H1 (cell line): ENCODE data around the gene OTOP3.

ENCODE experiments used
- CEBPB ChIP-seq: IDR thresholded peaks from 2 replicates; pipeline ENCODE4 v1.6.1; 2012; ENCODE audit warnings: low read depth, low read length
- CREB1 ChIP-seq: IDR thresholded peaks from 2 replicates; pipeline ENCODE4 v1.6.1; 2012; ENCODE audit warnings: inconsistent platforms
- CTCF ChIP-seq, 3 experiments: IDR thresholded peaks; 1 replicate in 2 of 3; 2 replicates in 1 of 3; pipeline versions ENCODE4 v1.5.1 to v1.6.1; 2011; ENCODE audit warnings: low read length in 3 of 3, mild to moderate bottlenecking in 3 of 3, inconsistent platforms in 2 of 3, low read depth in 1 of 3, moderate library complexity in 1 of 3; ENCODE audit not compliant: insufficient read depth in 1 of 3; ENCODE audit errors: control extremely low read depth in 1 of 3
- FOSL1 ChIP-seq: IDR thresholded peaks from 2 replicates; pipeline ENCODE4 v1.6.1; 2011; ENCODE audit warnings: mild to moderate bottlenecking, low read depth, low read length, moderate library complexity; ENCODE audit not compliant: insufficient read depth
- POLR2A ChIP-seq, 2 experiments: IDR thresholded peaks; 1 replicate in 1 of 2; 2 replicates in 1 of 2; pipeline ENCODE4 v1.6.1; 2011; ENCODE audit warnings: low read depth in 2 of 2, low read length in 2 of 2, mild to moderate bottlenecking in 2 of 2; ENCODE audit errors: control extremely low read depth in 1 of 2
- POLR2AphosphoS5 ChIP-seq: IDR thresholded peaks from 2 replicates; pipeline ENCODE4 v1.6.1; 2011; ENCODE audit warnings: low read depth, low read length
- SP1 ChIP-seq: IDR thresholded peaks from 2 replicates; pipeline ENCODE4 v1.6.1; 2011; ENCODE audit warnings: low read depth, low read length
- SP2 ChIP-seq: IDR thresholded peaks from 2 replicates; pipeline ENCODE4 v1.6.1; 2012; ENCODE audit warnings: mild to moderate bottlenecking, low read length, inconsistent platforms

- TF ChIP-seq POLR2A (IDR thresholded peaks at IDR 0.05; ENCODE audit: control extremely low read depth in 1 of 2, low read depth in 2 of 2, low read length in 2 of 2) (no peak), POLR2AphosphoS5 (no peak), CEBPB (no peak), SP2 (no peak), CREB1 (no peak), FOSL1 (no peak), SP1 (no peak), CTCF (IDR thresholded peaks at IDR 0.05; ENCODE audit: control extremely low read depth in 1 of 3, insufficient read depth in 1 of 3, low read depth in 1 of 3, low read length in 3 of 3) (peak in 2 of 3 experiments; percentile 6 to 30; a peak in 2 of 4 replicates)
Observed at GRCh38 chr17:74892013-74892841, 43.5 kb upstream of the OTOP3 start.
